BJ (cell line): ENCODE results near the gene ADD3. TPM values are rescaled to one million over a fixed set of nuclear protein-coding genes. Genes with fewer than 3 reads are reported as not detected.

Experiments used
- CTCF ChIA-PET: fragments of 350-600 bp; formaldehyde crosslinking; extraction: SDS; loops from one replicate; lab custom pipeline; 2021; ENCODE audit warnings: antibody characterized with exemption, inconsistent platforms; lab: Yijun Ruan, JAX
- POLR2A ChIA-PET: fragments of 300-600 bp; sonication (Branson Sonifier 250); formaldehyde crosslinking; extraction: SDS; loops from one replicate; lab custom pipeline; 2021; ENCODE audit warnings: antibody characterized with exemption; lab: Charles Lee
- DNase-seq: peaks from one replicate; pipeline ENCODE4 v3.0.0-alpha.2; 2011; ENCODE audit warnings: low read depth
- H3K27me3 ChIP-seq: 2 replicates; pipeline ENCODE4 v1.6.0; 2011; ENCODE audit warnings: low read length; ENCODE audit not compliant: control insufficient read depth, insufficient read depth
- H3K36me3 ChIP-seq: 2 replicates; pipeline ENCODE4 v1.5.1; 2011; ENCODE audit warnings: low read length; ENCODE audit not compliant: control insufficient read depth, insufficient read depth
- H3K4me3 ChIP-seq: 2 replicates; pipeline ENCODE4 v1.5.1; 2011; ENCODE audit warnings: low read depth, mild to moderate bottlenecking, control low read depth, low read length
- CTCF ChIP-seq: IDR thresholded peaks from 2 replicates; pipeline ENCODE4 v1.5.1; 2011; ENCODE audit warnings: low read depth, mild to moderate bottlenecking, control low read depth, inconsistent platforms, low read length, moderate library complexity; ENCODE audit not compliant: insufficient read depth
- polyA plus RNA-seq: library from polyadenylated mRNA; depleted of rRNA; stranded (reverse); fragments of >200 nt; gene quantifications from 2 replicates; pipeline ENCODE4 v1.2.3, GENCODE V29; 2011

The ADD3 gene
- polyA plus RNA-seq, 1 experiment: 52.0 TPM

DNA sequence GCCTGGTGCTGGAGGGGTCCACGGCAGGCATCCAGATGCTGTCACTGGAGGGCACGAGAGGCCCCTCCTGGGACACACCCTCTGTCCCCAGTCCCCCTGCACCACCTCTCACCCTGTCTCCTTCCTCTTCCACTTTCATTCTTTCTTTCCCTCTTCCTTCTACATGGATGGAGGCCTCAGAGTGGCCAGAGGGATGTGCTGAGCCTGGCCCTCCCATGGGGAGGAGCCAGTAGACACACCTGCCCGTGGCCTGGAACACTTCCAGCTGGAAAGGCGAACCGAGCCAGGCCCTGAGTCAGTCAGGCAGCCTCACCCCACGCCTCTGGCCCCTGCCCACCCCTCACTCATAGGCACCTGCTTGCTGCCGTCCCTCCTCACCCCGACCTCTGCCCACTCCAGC, 143.7 kb downstream of the ADD3 start:
- POLR2A ChIA-PET: no interaction called here
- Histone ChIP-seq H3K36me3 (no peaks in the 10 kb centered on the region), H3K27me3 (peaks cover 5% of the 10 kb centered on the region; the same call in 1 of the 2 replicates), H3K4me3 (no peak overlapping the region)
- TF ChIP-seq CTCF: no peak
- CTCF ChIA-PET: no interaction called here
- DNase-seq: no peak

- Histone ChIP-seq H3K27me3 (peaks cover 5% of the 10 kb centered on the region; the same call in 1 of the 2 replicates), H3K4me3 (no peak overlapping the region), H3K36me3 (no peaks in the 10 kb centered on the region)
- CTCF ChIA-PET: no interaction called here
- no peak for DNase-seq
- POLR2A ChIA-PET: no interaction called here
- no peak for TF ChIP-seq CTCF
These were observed 144.2 kb downstream of the ADD3 start for GRCh38 chr10:110151971-110152370.

GRCh38 chr10:110153396-110153795, 145.6 kb downstream of the ADD3 start:
- no peaks in the 10 kb centered on the region for H3K36me3 ChIP-seq
- no peak for TF ChIP-seq CTCF
- no peak overlapping the region for H3K4me3 ChIP-seq
- ChIA-PET CTCF (interaction anchor here (1.3 kb wide), 1 partner anchor 15 kb away, joined by 6 read pairs; no protein-coding TSS in a partner anchor), POLR2A (no interaction called here)
- H3K27me3 ChIP-seq: peaks cover 7% of the 10 kb centered on the region
- no peak for DNase-seq

GRCh38 chr10:110156046-110156445, 148.3 kb downstream of the ADD3 start:
- Histone ChIP-seq H3K36me3 (no peaks in the 10 kb centered on the region), H3K4me3 (no peak overlapping the region), H3K27me3 (peaks cover 7% of the 10 kb centered on the region)
- ChIA-PET POLR2A (no interaction called here), CTCF (interaction anchor here (1.0 kb wide), 1 partner anchor 9 kb away, joined by 3 read pairs; no protein-coding TSS in a partner anchor)
- no peak for DNase-seq
- no peak for TF ChIP-seq CTCF

- H3K27me3 ChIP-seq: peaks cover 8% of the 10 kb centered on the region
- no peaks in the 10 kb centered on the region for H3K36me3 ChIP-seq
- ChIA-PET POLR2A (no interaction called here), CTCF (interaction anchor here (0.8 to 1.3 kb wide), 4 partner anchors 21 to 121 kb away, joined by 3 read pairs; no protein-coding TSS in a partner anchor)
- no peak for TF ChIP-seq CTCF
- H3K4me3 ChIP-seq: no peak overlapping the region
- DNase-seq: no peak
These were observed 150.5 kb downstream of the ADD3 start for GRCh38 chr10:110158051-110159005.
